ENCODE measurements around the gene CYLD. TPM values are rescaled to one million over a fixed set of nuclear protein-coding genes. Genes with fewer than 3 reads are reported as not detected.

Gene CYLD
- total RNA-seq, 1 experiment from 2014 or later: 58.0 TPM

- no peak for DNase-seq (ENCODE audit: low read depth)
Measured at GRCh38 chr16:50842589-50842988, 100.7 kb downstream of the CYLD start.

GRCh38 chr16:50844840-50845239 is 103.0 kb downstream of the CYLD start:
- no peak for DNase-seq (ENCODE audit: low read depth)

GRCh38 chr16:50845296-50845695 is 103.4 kb downstream of the CYLD start:
- DNase-seq (ENCODE audit: low read depth): no peak

GRCh38 chr16:50846511-50846910 is 104.6 kb downstream of the CYLD start:
- no peak for DNase-seq (ENCODE audit: low read depth)

GRCh38 chr16:50847166-50847565 is 105.3 kb downstream of the CYLD start:
- no peak for DNase-seq (ENCODE audit: low read depth)

- no peak for DNase-seq (ENCODE audit: low read depth)
Measured at GRCh38 chr16:50848755-50849514, 107.0 kb downstream of the CYLD start.

Other genes starting within 250 kb of the CYLD start
- gene NKD1, start 193.7 kb upstream of the CYLD start, total RNA-seq (2014; rRNA removed): 0.06 and 0.19 TPM in 2 replicates
- not detected in 2 replicates for gene SNX20, start 60.8 kb upstream of the CYLD start, total RNA-seq (2014; rRNA removed)
- 0.26 and 0.80 TPM in 2 replicates for gene NOD2, start 48.5 kb upstream of the CYLD start, total RNA-seq (2014; rRNA removed)